ENCODE data around the gene HTT-AS. TPM values are rescaled to one million over a fixed set of nuclear protein-coding genes. Genes with fewer than 3 reads are reported as not detected.

HTT-AS gene
- total and polyA plus RNA-seq, 3 experiments from 2014 or later = not detected

- Mint-ChIP-seq H3K27me3 (no peaks in the 10 kb centered on the region), H3K4me3 (no peak overlapping the region), H3K27ac (peak overlapping the region in 1 of 8 donors; percentile 60), H3K36me3 (peaks cover 2 to 94% (median 19%) of the 10 kb centered on the region in 3 donors), H3K9me3 (no peaks in the 10 kb centered on the region), H3K4me1 (peaks cover 0 to 2% (median 0%) of the 10 kb centered on the region in 3 donors)
- H3K27ac ChIP-seq (ENCODE audit: low read depth, low read length) = no peak overlapping the region
- H3K4me3 ChIP-seq (ENCODE audit: low read length) = no peak overlapping the region
- H3K9me3 ChIP-seq (ENCODE audit: low read length) = no peaks in the 10 kb centered on the region
- ChIA-PET POLR2A (no interaction called here), CTCF (interaction anchor here (2.3 kb wide), 1 partner anchor 9 kb away, joined by 9 read pairs; no protein-coding TSS in a partner anchor)
- DNase-seq = no peak
- H3K36me3 ChIP-seq (ENCODE audit: insufficient read depth, low read length) = peaks cover 38% of the 10 kb centered on the region
- H3K27me3 ChIP-seq (ENCODE audit: insufficient read depth, low read length, poor library complexity, severe bottlenecking) = no peaks in the 10 kb centered on the region
- H3K4me1 ChIP-seq (ENCODE audit: insufficient read depth, low read length) = no peaks in the 10 kb centered on the region
Measured at GRCh38 chr4:3115637-3116270, 41.4 kb upstream of the HTT-AS start.

DNA sequence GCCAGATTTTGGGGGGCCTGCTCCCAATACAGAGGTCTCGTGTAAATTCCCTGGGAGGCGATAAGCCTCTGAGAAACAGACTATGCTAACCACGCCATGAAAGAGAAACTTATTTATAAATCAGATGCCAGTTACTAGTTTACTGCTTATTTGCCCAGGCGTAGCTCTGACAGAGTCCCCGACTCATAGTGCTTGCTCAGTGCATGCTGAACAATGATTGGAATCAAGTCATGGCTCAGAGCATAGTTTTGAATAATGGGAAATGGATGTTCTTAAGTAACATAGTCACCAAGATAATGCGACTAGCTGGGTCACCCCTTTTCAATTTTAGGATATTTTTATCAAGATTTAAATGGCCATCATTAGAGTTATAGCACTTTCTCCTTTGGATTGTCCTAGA, 40.0 kb upstream of the HTT-AS start:
- ChIA-PET CTCF (no interaction called here), POLR2A (no interaction called here)
- Mint-ChIP-seq H3K36me3 (peaks cover 5 to 96% (median 18%) of the 10 kb centered on the region in 3 donors), H3K27ac (no peak overlapping the region), H3K27me3 (no peaks in the 10 kb centered on the region), H3K9me3 (no peaks in the 10 kb centered on the region), H3K4me3 (no peak overlapping the region), H3K4me1 (peaks cover 0 to 2% (median 2%) of the 10 kb centered on the region in 3 donors)
- Histone ChIP-seq H3K9me3 (ENCODE audit: low read length) (no peaks in the 10 kb centered on the region), H3K4me3 (ENCODE audit: low read length) (no peak overlapping the region), H3K27ac (ENCODE audit: low read depth, low read length) (no peak overlapping the region), H3K4me1 (ENCODE audit: insufficient read depth, low read length) (no peaks in the 10 kb centered on the region), H3K27me3 (ENCODE audit: insufficient read depth, low read length, poor library complexity, severe bottlenecking) (no peaks in the 10 kb centered on the region), H3K36me3 (ENCODE audit: insufficient read depth, low read length) (peaks cover 38% of the 10 kb centered on the region)
- no peak for DNase-seq

GRCh38 chr4:3112609-3113469, 38.5 kb upstream of the HTT-AS start:
- Mint-ChIP-seq H3K9me3 (no peaks in the 10 kb centered on the region), H3K36me3 (peaks cover 5 to 95% (median 14%) of the 10 kb centered on the region in 3 donors), H3K4me3 (no peak overlapping the region), H3K27me3 (no peaks in the 10 kb centered on the region), H3K27ac (no peak overlapping the region), H3K4me1 (peaks cover 0 to 2% (median 2%) of the 10 kb centered on the region in 3 donors)
- ChIA-PET POLR2A (interaction anchor here (0.7 kb wide), 2 partner anchors 18 to 270 kb away, joined by 3 read pairs; no protein-coding TSS in a partner anchor), CTCF (interaction anchor here (0.9 kb wide), 1 partner anchor 768 kb away, joined by 3 read pairs; no protein-coding TSS in a partner anchor)
- peaks cover 43% of the 10 kb centered on the region for H3K36me3 ChIP-seq (ENCODE audit: insufficient read depth, low read length)
- DNase-seq = no peak
- no peak overlapping the region for H3K4me3 ChIP-seq (ENCODE audit: low read length)
- no peaks in the 10 kb centered on the region for H3K4me1 ChIP-seq (ENCODE audit: insufficient read depth, low read length)
- no peaks in the 10 kb centered on the region for H3K9me3 ChIP-seq (ENCODE audit: low read length)
- H3K27ac ChIP-seq (ENCODE audit: low read depth, low read length) = no peak overlapping the region
- H3K27me3 ChIP-seq (ENCODE audit: insufficient read depth, low read length, poor library complexity, severe bottlenecking) = no peaks in the 10 kb centered on the region

DNA sequence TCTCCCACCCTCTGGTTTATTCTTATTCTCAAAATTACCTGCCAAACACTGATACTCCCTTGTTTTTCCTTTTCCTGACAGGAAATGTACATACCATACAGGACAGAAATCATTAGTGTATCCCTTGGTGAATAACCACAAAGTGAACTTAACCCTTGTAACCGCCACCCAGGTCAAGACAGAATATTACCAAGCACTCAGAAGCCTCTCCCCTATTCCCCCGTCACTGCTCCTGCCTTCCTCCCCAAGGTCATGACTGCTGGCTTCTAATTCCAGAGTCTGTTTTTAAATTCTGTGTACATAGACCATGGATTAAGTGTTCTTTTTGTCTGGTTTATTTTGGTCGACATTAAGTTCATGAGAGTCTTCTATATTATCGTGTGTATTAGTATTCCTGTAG, 37.9 kb upstream of the HTT-AS start:
- H3K4me1 ChIP-seq (ENCODE audit: insufficient read depth, low read length) = no peaks in the 10 kb centered on the region
- POLR2A ChIA-PET = interaction anchor here (0.7 kb wide), 1 partner anchor 270 kb away, joined by 3 read pairs; no protein-coding TSS in a partner anchor
- H3K9me3 ChIP-seq (ENCODE audit: low read length) = no peaks in the 10 kb centered on the region
- no peaks in the 10 kb centered on the region for H3K27me3 Mint-ChIP-seq
- H3K4me3 ChIP-seq (ENCODE audit: low read length) = no peak overlapping the region
- no peak for DNase-seq
- peaks cover 5 to 95% (median 17%) of the 10 kb centered on the region in 3 donors for H3K36me3 Mint-ChIP-seq
- H3K36me3 ChIP-seq (ENCODE audit: insufficient read depth, low read length) = peaks cover 50% of the 10 kb centered on the region
- H3K4me1 Mint-ChIP-seq = peaks cover 0 to 2% (median 2%) of the 10 kb centered on the region in 3 donors
- H3K9me3 Mint-ChIP-seq = no peaks in the 10 kb centered on the region
- peak overlapping the region in 1 of 8 donors; percentile 11 for H3K27ac Mint-ChIP-seq
- CTCF ChIA-PET = no interaction called here
- no peaks in the 10 kb centered on the region for H3K27me3 ChIP-seq (ENCODE audit: insufficient read depth, low read length, poor library complexity, severe bottlenecking)
- H3K4me3 Mint-ChIP-seq = no peak overlapping the region
- H3K27ac ChIP-seq (ENCODE audit: low read depth, low read length) = no peak overlapping the region

DNA sequence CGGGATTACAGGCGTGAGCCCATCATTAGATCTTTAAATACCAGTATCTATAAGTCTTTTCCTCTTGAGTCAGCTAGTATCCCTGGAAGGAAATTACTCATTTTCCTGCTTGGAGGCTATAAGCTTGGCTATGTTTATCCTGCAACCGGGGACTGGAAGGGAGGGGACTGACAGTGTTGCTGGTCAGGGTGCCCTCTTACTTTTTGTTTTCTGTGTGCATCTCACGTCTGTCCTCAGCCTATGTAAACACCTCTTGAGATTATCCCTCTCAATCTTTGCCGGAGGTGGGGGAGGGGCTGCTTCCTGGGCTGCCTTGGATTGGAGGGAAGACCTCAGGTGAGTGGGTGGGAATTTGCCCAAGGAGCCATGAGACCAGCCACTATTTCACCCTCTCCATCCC, 37.1 kb upstream of the HTT-AS start:
- Mint-ChIP-seq H3K27me3 (no peaks in the 10 kb centered on the region), H3K36me3 (peaks cover 5 to 94% (median 20%) of the 10 kb centered on the region in 3 donors), H3K9me3 (no peaks in the 10 kb centered on the region), H3K4me1 (peaks cover 4 to 6% (median 6%) of the 10 kb centered on the region in 3 donors), H3K27ac (no peak overlapping the region), H3K4me3 (no peak overlapping the region)
- H3K4me3 ChIP-seq (ENCODE audit: low read length) = no peak overlapping the region
- CTCF ChIA-PET = no interaction called here
- POLR2A ChIA-PET = no interaction called here
- no peaks in the 10 kb centered on the region for H3K9me3 ChIP-seq (ENCODE audit: low read length)
- no peak for DNase-seq
- peaks cover 46% of the 10 kb centered on the region for H3K36me3 ChIP-seq (ENCODE audit: insufficient read depth, low read length)
- H3K27ac ChIP-seq (ENCODE audit: low read depth, low read length) = no peak overlapping the region
- no peaks in the 10 kb centered on the region for H3K4me1 ChIP-seq (ENCODE audit: insufficient read depth, low read length)
- H3K27me3 ChIP-seq (ENCODE audit: insufficient read depth, low read length, poor library complexity, severe bottlenecking) = no peaks in the 10 kb centered on the region

DNA sequence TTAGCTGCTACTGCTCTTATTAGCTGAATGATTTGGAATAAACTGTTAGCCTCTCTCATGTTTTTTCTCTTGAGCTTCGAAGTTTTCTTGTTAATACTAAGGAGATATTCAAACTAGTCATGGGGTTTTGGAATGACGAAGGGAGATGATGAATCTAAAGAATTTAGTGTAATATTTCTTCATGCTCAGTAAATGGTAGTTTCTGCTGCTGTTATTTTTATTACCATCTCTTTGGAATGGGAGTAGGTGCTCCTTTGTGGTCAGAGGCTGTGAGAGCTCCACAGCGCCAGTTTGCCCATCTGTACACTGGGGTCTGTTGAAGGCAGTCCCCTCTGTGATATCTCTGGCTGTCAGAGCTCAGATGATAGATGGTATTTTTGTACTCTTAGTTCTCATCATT, 33.9 kb upstream of the HTT-AS start:
- Mint-ChIP-seq H3K36me3 (peaks cover 5 to 84% (median 29%) of the 10 kb centered on the region in 3 donors), H3K27me3 (peaks cover 0 to 1% of the 10 kb centered on the region in 2 donors), H3K4me3 (no peak overlapping the region), H3K9me3 (no peaks in the 10 kb centered on the region), H3K27ac (peak overlapping the region in 1 of 8 donors; percentile 29), H3K4me1 (peaks cover 7 to 8% (median 7%) of the 10 kb centered on the region in 3 donors)
- peaks cover 36% of the 10 kb centered on the region for H3K36me3 ChIP-seq (ENCODE audit: insufficient read depth, low read length)
- no peak overlapping the region for H3K27ac ChIP-seq (ENCODE audit: low read depth, low read length)
- H3K9me3 ChIP-seq (ENCODE audit: low read length) = no peaks in the 10 kb centered on the region
- no peak overlapping the region for H3K4me3 ChIP-seq (ENCODE audit: low read length)
- POLR2A ChIA-PET = no interaction called here
- CTCF ChIA-PET = interaction anchor here (1.1 to 3.1 kb wide), 6 partner anchors 20 to 772 kb away, joined by 3 to 17 read pairs (median 6); partner anchors contain the start of gene HGFAC
- DNase-seq = no peak
- no peaks in the 10 kb centered on the region for H3K4me1 ChIP-seq (ENCODE audit: insufficient read depth, low read length)
- no peaks in the 10 kb centered on the region for H3K27me3 ChIP-seq (ENCODE audit: insufficient read depth, low read length, poor library complexity, severe bottlenecking)

DNA sequence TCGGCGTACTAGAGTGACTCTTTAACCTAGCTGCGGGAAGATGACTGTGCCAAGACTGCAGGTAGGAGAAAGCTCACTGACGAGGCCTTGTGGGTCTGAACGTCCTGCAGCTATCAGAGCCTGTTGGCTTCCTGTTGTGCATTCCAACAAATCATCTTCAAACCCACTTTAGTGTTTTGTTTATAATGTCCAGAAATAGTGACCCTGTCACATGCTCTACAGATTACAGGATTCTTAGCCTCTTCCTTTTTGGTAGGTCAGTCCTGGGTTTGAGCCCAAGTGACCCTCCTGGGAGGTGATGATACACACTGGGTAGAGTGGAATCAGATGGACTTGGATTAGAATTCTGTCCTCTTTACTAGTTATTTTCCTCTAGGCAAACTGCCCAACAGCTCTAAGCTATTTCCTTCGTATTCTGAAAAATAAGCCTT, 33.4 kb upstream of the HTT-AS start:
- Histone ChIP-seq H3K27ac (ENCODE audit: low read depth, low read length) (no peak overlapping the region), H3K4me1 (ENCODE audit: insufficient read depth, low read length) (no peaks in the 10 kb centered on the region), H3K4me3 (ENCODE audit: low read length) (no peak overlapping the region), H3K9me3 (ENCODE audit: low read length) (no peaks in the 10 kb centered on the region), H3K27me3 (ENCODE audit: insufficient read depth, low read length, poor library complexity, severe bottlenecking) (no peaks in the 10 kb centered on the region), H3K36me3 (ENCODE audit: insufficient read depth, low read length) (peaks cover 33% of the 10 kb centered on the region)
- Mint-ChIP-seq H3K27ac (no peak overlapping the region), H3K4me3 (no peak overlapping the region), H3K27me3 (peaks cover 0 to 1% of the 10 kb centered on the region in 2 donors), H3K4me1 (peaks cover 7 to 8% (median 7%) of the 10 kb centered on the region in 3 donors), H3K9me3 (no peaks in the 10 kb centered on the region), H3K36me3 (peaks cover 5 to 82% (median 29%) of the 10 kb centered on the region in 3 donors)
- DNase-seq = no peak
- POLR2A ChIA-PET = interaction anchor here (1.0 kb wide), 1 partner anchor 773 kb away, joined by 5 read pairs; no protein-coding TSS in a partner anchor
- CTCF ChIA-PET = interaction anchor here (1.1 to 3.1 kb wide), 12 partner anchors 8 to 772 kb away, joined by 3 to 17 read pairs (median 5); partner anchors contain the start of gene HGFAC

Measured in CD8-positive, alpha-beta memory T cell (primary cell).